Neural cell (in vitro differentiated cells): Measurements from ENCODE around the gene ZNF697. TPM values are rescaled to one million over a fixed set of nuclear protein-coding genes. Genes with fewer than 3 reads are reported as not detected.

ENCODE experiments used
- H2AFZ ChIP-seq: fragments of 200-600, 300-800 bp; sonication (generic), shearing (Covaris generic); 2 replicates; pipeline ENCODE4 v1.6.0; 2014; ENCODE audit warnings: low read depth, mild to moderate bottlenecking, antibody characterized with exemption, low read length, moderate library complexity
- H3F3A ChIP-seq: fragments of 200-600 bp; shearing (Covaris generic); 2 replicates; pipeline ENCODE4 v1.6.1; 2016; ENCODE audit warnings: mild to moderate bottlenecking, moderate library complexity, mixed read lengths, antibody characterized with exemption, low read length; ENCODE audit not compliant: insufficient read depth, poor library complexity, severe bottlenecking
- H3K27ac ChIP-seq: fragments of 200-600, 300-800 bp; sonication (generic), shearing (Covaris generic); 2 replicates; pipeline ENCODE4 v1.5.1; 2014; ENCODE audit warnings: mild to moderate bottlenecking, low read length, moderate library complexity
- H3K27me3 ChIP-seq: fragments of 300-800, 200-600 bp; sonication (generic), shearing (Covaris generic); 2 replicates; pipeline ENCODE4 v1.6.0; 2014; ENCODE audit warnings: mild to moderate bottlenecking, low read depth, low read length, moderate library complexity; ENCODE audit not compliant: insufficient read depth
- H3K36me3 ChIP-seq: fragments of 300-800, 200-600 bp; sonication (generic), shearing (Covaris generic); 2 replicates; pipeline ENCODE4 v1.5.1; 2014; ENCODE audit warnings: mild to moderate bottlenecking, antibody characterized with exemption, low read length, moderate library complexity; ENCODE audit not compliant: insufficient read depth
- H3K4me2 ChIP-seq: fragments of 300-800, 200-600 bp; sonication (generic), shearing (Covaris generic); 2 replicates; pipeline ENCODE4 v1.6.0; 2014; ENCODE audit warnings: mild to moderate bottlenecking, low read length
- H3K4me3 ChIP-seq: fragments of 300-800, 200-600 bp; sonication (generic), shearing (Covaris generic); 2 replicates; pipeline ENCODE4 v1.5.1; 2014; ENCODE audit warnings: mild to moderate bottlenecking, low read length, moderate library complexity
- H3K79me2 ChIP-seq: fragments of 200-600 bp; shearing (Covaris generic); replicated peaks from 2 replicates; pipeline ENCODE4 v1.6.0; 2014; ENCODE audit warnings: mild to moderate bottlenecking, low read length, moderate library complexity; ENCODE audit not compliant: insufficient read depth
- H3K9ac ChIP-seq: fragments of 300-800, 200-600 bp; sonication (generic), shearing (Covaris generic); 2 replicates; pipeline ENCODE4 v1.6.1; 2016; ENCODE audit warnings: mild to moderate bottlenecking, low read length, mixed read lengths
- H3K9me2 ChIP-seq: fragments of 200-600 bp; shearing (Covaris generic); 2 replicates; pipeline ENCODE4 v1.6.1; 2016; ENCODE audit warnings: mild to moderate bottlenecking, low read length, mixed read lengths; ENCODE audit not compliant: insufficient read depth
- H3K9me3 ChIP-seq: fragments of 200-600, 300-800 bp; sonication (generic), shearing (Covaris generic); 2 replicates; pipeline ENCODE4 v1.6.1; 2016; ENCODE audit warnings: mild to moderate bottlenecking, mixed run types, low read length, moderate library complexity, mixed read lengths
- H4K20me1 ChIP-seq: fragments of 200-600 bp; shearing (Covaris generic); 2 replicates; pipeline ENCODE4 v1.6.1; 2016; ENCODE audit warnings: mild to moderate bottlenecking, mixed run types; ENCODE audit not compliant: insufficient read depth
- CTCF ChIP-seq: fragments of 450-650 bp; IDR thresholded peaks from 2 replicates; pipeline ENCODE4 v1.5.1; 2014; ENCODE audit warnings: antibody characterized with exemption, mild to moderate bottlenecking, moderate library complexity; ENCODE audit not compliant: poor library complexity, severe bottlenecking
- EP300 ChIP-seq: fragments of 450-650 bp; conservative IDR thresholded peaks from 2 replicates; pipeline ENCODE4 v1.6.1; 2014; ENCODE audit warnings: antibody characterized with exemption, mild to moderate bottlenecking, moderate library complexity; ENCODE audit not compliant: poor library complexity, severe bottlenecking
- EZH2 ChIP-seq: fragments of 200-600, 300-800 bp; shearing (Covaris generic), sonication (generic); IDR thresholded peaks from 2 replicates; pipeline ENCODE4 v1.6.1; 2014; ENCODE audit warnings: antibody characterized with exemption, low read length, borderline replicate concordance, mild to moderate bottlenecking; ENCODE audit not compliant: insufficient read depth, poor library complexity, severe bottlenecking
- MXI1 ChIP-seq: fragments of 450-650 bp; conservative IDR thresholded peaks from 2 replicates; pipeline ENCODE4 v1.6.1; 2014; ENCODE audit warnings: antibody characterized with exemption, mild to moderate bottlenecking; ENCODE audit not compliant: poor library complexity, severe bottlenecking
- POLR2AphosphoS5 ChIP-seq: IDR thresholded peaks from 2 replicates; pipeline ENCODE4 v1.6.1; 2012
- RAD21 ChIP-seq: fragments of 450-650 bp; conservative IDR thresholded peaks from 2 replicates; pipeline ENCODE4 v1.6.1; 2014; ENCODE audit warnings: antibody characterized with exemption, mild to moderate bottlenecking, moderate library complexity
- REST ChIP-seq: IDR thresholded peaks from 2 replicates; pipeline ENCODE4 v1.6.1; 2012; ENCODE audit warnings: borderline replicate concordance
- SMC3 ChIP-seq: fragments of 450-650 bp; conservative IDR thresholded peaks from 2 replicates; pipeline ENCODE4 v1.6.1; 2014; ENCODE audit warnings: antibody characterized with exemption, mild to moderate bottlenecking, moderate library complexity; ENCODE audit not compliant: poor library complexity
- TAF1 ChIP-seq: IDR thresholded peaks from 2 replicates; pipeline ENCODE4 v1.6.1; 2012; ENCODE audit warnings: low read depth
- polyA plus RNA-seq: library from polyadenylated mRNA; depleted of rRNA; stranded (reverse); fragments of >200 nt; gene quantifications from 2 replicates; pipeline ENCODE4 v1.2.3, GENCODE V29; 2014

Gene ZNF697
- polyA plus RNA-seq, 1 donor from 2014 or later = 61.8 TPM

GRCh38 chr1:119626841-119627240 is 21.2 kb downstream of the ZNF697 start:
- H3K4me2 ChIP-seq = no peak overlapping the region
- H3K27me3 ChIP-seq = no peaks in the 10 kb centered on the region
- H4K20me1 ChIP-seq = no peaks in the 10 kb centered on the region
- no peak overlapping the region for H3K4me3 ChIP-seq
- no peak for TF ChIP-seq EZH2
- TF ChIP-seq RAD21 = no peak
- no peak for TF ChIP-seq SMC3
- TF ChIP-seq MXI1 = no peak
- TF ChIP-seq EP300 = no peak
- TF ChIP-seq POLR2AphosphoS5 = no peak
- no peak overlapping the region for H2AFZ ChIP-seq
- H3K9me2 ChIP-seq = no peaks in the 10 kb centered on the region
- no peaks in the 10 kb centered on the region for H3K79me2 ChIP-seq
- peaks cover 5% of the 10 kb centered on the region for H3K36me3 ChIP-seq
- H3K27ac ChIP-seq = no peak overlapping the region
- no peaks in the 10 kb centered on the region for H3F3A ChIP-seq
- H3K9me3 ChIP-seq = no peaks in the 10 kb centered on the region
- no peak overlapping the region for H3K9ac ChIP-seq

GRCh38 chr1:119626011-119626545 is 22.0 kb downstream of the ZNF697 start:
- Histone ChIP-seq H2AFZ (no peak overlapping the region), H3K4me2 (no peak overlapping the region), H3F3A (no peaks in the 10 kb centered on the region), H4K20me1 (no peaks in the 10 kb centered on the region), H3K36me3 (peaks cover 6% of the 10 kb centered on the region), H3K27ac (no peak overlapping the region), H3K9me3 (no peaks in the 10 kb centered on the region), H3K9me2 (no peaks in the 10 kb centered on the region), H3K4me3 (no peak overlapping the region), H3K9ac (no peak overlapping the region), H3K79me2 (no peaks in the 10 kb centered on the region), H3K27me3 (no peaks in the 10 kb centered on the region)
- TF ChIP-seq EZH2 (no peak), TAF1 (no peak), MXI1 (no peak), RAD21 (no peak), POLR2AphosphoS5 (no peak), REST (no peak)

- Histone ChIP-seq H3K27me3 (no peaks in the 10 kb centered on the region), H4K20me1 (no peaks in the 10 kb centered on the region)
- TF ChIP-seq EZH2 (no peak), CTCF (no peak)
Observed at GRCh38 chr1:119623678-119624077, 24.4 kb downstream of the ZNF697 start.

More at GRCh38 chr1:119623678-119624077, 24.4 kb downstream of the ZNF697 start:
- Histone ChIP-seq H3F3A (no peaks in the 10 kb centered on the region), H3K9me2 (no peaks in the 10 kb centered on the region), H3K4me2 (no peak overlapping the region), H3K27ac (no peak overlapping the region), H3K9me3 (no peaks in the 10 kb centered on the region), H3K4me3 (no peak overlapping the region), H3K79me2 (no peaks in the 10 kb centered on the region), H3K36me3 (peaks cover 12% of the 10 kb centered on the region), H3K9ac (no peak overlapping the region), H2AFZ (no peak overlapping the region)
